ENCODE data around the gene MMP17.

MMP17 gene

DNA sequence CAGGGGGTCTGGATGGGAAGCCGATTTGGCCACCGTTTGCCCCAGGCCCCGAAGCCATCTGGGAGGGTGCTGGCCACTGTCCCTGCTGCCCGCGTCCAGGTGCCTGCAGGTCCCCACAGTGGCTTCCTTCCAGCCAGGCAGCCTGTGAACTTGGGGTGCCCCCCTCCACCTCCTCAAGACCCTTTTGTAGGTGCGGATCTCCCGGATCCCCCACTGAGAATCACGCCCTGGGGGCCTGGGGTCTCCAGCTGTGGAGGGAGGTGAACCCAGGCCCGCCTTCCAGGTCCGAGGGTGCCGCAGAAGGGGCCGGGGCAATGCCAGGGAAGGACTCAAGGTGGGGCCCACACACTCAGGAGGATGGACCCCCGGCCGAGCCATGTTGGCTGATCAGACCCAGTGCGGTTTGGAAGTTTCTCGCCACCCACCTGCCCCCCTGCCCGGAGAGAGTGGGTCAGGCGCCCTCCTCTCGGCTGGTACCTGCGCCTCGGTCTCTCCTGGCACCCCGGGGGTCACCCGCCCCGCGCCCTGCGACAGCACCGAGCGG is 1.7 kb downstream of the MMP17 start:
- DNase-seq (ENCODE audit: low read depth in 2 of 3, low spot score in 1 of 3) = no peak

DNA sequence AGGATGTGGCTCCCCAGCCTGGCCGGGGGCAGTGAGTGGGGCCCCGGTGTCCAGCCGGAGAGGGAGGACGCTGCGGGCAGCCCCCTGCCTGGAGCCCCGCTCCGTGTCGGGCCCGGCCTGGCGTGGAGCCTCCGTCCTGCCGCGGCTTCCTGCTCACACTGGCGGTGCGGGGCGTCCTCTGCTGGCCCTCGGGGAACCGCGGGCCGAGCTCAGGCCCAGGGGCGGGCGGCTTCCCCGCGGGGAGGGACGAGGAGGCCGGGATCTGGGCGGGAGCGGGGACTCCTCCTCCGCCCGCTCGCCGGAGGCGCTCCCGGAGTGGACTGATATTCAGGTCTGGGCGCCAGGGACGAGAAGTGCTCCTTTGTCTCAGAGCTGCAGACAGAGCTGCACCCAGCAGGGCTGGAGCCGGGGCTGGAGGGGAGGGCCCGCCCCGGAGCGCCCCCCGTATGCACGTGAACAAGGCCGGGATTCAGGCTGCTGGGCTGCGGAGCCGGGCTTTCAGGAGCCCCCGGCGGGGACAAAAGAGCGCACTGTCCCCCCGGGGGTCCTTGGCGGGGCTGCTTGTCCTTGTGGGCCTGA is 2.2 kb downstream of the MMP17 start:
- peak in 1 of 3 donors; percentile 7 for DNase-seq (ENCODE audit: low read depth in 2 of 3, low spot score in 1 of 3)

DNA sequence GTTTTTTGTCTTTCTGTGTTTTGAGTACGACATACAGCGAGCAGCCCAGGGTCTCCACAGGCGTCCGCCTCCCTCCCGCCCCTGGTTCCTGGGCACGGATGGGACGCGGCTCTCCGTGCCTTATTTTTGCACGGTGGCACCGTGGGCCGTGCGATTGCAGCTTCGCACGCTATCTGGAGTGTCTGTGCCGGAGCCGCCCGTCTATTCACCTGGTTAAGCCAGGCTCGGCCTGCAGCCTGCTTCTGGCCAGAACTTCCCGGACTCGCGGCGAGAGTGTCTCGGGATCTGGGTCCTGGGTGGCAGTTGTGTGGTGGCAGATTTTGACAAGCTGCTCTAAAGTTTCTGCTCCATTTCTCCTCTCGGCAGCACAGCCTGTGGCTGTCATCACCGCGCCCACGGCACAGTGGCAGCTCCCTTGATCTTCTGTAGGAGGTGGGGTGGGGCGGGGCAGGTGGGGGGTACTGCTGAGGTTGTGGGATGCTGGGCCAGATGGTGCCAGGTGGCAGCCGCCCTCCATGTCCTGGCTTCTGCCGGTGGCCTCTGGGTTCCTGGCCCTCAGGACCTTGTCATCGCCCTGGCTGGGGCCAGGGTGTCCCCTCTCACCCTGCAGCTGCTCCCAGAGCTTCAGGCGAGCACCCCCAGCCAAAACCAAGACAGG is 2.9 kb downstream of the MMP17 start:
- DNase-seq (ENCODE audit: low read depth in 2 of 3, low spot score in 1 of 3) = peak in 1 of 3 donors; percentile 7

DNA sequence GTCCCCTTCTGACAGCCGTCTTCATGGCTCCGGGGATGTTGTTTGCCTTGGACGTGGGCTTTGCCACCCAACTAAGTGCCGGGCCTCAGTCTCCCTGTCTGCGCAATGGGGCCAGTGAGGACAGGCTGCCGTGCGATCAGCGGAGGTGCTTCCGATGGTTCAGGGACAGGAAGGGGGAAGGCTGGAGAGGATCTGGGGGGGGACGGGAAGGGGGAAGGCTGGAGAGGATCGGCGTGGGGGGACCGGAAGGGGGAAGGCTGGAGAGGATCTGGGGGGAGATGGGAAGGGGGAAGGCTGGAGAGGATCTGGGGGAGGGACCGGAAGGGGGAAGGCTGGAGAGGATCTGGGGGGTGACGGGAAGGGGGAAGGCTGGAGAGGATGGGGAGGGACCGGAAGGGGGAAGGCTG is 3.4 kb downstream of the MMP17 start:
- DNase-seq (ENCODE audit: low read depth in 2 of 3, low spot score in 1 of 3) = no peak

DNA sequence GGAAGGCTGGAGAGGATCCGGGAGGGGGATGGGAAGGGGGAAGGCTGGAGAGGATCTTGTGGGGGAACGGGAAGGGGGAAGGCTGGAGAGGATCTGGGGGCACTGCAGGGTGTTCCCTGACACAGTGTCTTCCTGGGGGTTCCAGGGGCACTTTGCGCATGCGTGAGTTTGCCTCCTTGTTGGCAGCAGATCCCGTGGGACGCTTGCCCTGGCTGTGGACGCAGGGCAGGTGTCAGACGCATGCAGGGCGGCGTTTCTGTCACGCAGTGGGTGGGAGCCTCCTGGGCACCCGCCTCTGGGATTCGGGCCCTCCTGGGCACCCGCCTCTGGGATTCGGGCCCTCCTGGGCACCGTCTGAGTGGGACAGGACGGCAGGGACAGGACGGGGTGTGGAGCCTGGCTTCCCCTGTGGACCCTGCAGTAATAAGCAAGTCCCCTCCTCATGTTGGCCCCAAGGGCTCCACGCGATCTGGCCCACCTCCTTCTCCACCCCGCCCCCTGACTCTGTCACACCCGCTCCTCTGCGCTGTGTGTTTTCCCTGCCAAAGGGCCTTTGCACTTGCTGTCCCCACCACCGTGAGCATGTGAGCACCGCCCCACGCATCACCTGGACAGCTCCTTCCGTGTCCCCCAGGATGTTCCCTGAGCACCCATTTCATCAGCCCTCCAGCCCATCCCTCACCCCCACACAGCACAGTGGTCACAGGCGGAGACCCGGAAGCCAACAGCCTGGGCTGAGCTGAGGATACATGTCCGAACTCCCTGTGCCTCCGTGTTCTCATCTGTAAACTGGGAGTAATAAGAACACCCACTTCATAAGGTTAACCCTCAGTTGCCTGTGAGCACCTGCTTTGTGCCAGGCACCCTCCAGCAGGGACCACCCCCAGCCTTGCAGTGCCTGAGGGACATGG is 4.4 kb downstream of the MMP17 start:
- no peak for DNase-seq (ENCODE audit: low read depth in 2 of 3, low spot score in 1 of 3)

DNA sequence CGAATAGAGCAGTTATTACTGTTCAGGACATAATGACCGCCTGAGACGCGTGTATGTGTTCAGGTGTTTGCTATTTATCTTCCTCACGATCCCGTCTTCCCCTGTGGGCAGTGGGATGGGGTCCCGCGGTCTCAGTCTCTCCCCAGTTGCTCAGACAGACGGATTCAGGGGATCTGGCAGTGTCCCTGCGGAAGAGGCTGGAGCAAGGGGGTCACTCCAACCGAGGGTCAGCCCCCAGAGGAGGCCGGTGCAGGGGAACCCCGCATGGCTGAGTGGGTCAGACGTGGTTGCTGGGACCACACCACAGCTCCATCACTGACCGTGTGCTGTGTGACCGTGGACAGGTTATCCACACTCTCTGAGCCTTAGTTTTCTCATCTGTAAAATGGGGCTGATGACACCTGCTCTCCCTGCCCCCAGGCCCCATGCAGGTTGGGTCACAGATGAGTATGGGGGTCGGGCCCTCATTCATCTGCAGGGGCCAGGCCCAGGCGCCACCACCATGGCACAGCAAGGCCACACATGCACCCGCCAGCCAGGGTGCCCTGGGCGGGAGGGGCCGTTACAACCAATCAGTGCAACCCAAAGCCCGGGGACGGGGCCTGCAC is 5.2 kb downstream of the MMP17 start:
- no peak for DNase-seq (ENCODE audit: low read depth in 2 of 3, low spot score in 1 of 3)

DNA sequence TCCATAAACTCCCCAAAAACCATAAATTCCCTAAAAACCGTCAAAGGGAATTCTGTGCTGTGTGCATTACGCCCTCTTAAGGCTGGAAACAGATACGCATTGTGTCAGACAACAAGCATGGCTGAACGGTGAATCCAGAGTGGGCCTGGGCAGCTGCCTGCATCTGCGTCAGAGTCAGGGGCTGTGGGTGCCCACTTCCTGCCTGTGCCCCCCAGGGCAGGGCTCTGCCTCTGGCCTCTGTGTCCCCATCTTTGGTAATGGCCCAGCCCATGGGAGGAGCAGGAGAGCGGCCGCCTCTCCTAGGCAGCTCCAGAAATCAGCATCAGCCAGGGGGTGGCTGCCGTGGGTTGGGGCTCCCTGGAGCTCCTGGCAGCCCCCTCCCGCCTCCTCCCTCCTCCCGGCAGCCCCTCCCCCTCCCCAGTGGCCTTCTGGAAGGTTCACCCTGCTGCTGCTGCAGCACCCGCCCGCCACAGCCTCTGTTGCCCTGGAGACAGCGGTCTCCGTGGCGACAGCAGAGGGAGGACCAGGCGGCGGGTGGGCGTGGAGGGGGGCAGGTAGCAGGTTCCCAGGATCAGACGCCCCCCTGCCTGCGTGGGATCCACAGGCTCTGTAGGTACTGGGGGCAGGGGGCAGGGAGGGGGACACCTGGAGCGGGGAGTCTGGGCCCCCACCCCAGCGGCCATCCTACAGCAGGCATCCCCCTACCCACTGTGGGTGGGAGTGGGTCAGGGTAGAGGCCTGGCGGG is 5.9 kb downstream of the MMP17 start:
- DNase-seq (ENCODE audit: low read depth in 2 of 3, low spot score in 1 of 3) = no peak

DNA sequence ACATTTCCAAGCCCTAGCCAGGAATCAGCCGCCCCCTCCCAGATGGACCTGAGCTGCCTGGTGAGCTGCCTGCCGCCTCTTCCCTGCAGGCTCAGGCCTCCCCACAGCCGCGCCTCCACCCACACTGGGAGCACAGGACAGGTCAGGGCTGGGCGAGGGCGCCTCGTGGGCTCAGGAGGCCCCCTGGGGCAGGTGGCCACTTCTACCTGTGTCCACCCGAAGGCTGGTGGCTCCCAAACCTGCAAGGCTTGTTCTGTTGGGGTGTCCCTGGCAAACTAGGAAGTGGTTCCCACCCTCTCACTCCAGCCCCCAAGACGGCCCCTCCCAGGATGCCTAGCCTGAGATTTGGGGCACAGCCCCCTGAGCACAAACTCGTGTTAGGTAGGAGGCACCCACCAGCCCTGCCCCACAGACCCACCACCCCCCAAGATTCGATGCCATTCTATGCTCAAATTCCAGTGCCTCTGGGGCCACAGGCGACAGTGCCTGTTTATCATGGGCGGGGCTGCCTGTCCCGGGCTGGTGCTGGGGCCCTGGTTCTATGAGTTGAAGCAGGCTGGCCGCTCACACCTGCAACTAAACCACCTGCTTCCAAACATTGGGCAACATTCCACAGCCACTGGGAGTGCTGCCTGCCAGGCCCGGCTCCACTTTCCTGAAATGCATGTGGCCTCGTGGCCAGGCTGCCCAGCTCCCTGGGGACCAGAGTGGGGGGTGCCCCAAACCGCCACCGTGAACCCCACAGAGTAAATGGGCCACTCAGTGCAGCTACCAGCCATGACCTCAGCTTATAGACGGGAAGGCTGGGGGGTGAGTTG is 6.8 kb downstream of the MMP17 start:
- DNase-seq (ENCODE audit: low read depth in 2 of 3, low spot score in 1 of 3) = no peak

DNA sequence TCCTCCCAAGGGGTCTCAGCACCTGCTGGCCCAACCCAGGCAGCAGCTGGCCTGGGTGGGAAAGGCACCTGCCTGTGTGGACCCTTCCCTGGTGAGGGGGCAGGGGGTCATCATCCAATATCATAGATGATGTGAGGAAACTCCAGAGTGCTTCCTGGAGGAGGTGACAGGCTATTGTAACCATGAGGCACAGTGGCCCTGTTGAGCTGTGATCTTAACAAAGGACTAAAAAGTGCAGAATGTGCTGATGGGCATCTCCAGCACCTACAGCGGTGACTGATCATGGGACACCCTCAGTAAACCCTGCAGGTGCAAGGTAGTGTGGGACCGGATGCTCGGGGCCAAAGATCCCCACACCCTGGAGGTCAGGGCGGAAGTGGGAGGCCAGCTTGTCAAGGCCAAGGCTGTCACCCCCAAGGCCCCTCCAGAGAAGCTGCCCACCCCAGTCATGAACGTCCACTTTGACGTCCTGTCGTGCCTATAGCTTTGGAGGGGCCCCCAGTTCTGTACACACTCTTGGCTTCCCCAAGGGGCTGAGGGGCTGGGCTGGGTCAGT is 7.5 kb downstream of the MMP17 start:
- no peak for DNase-seq (ENCODE audit: low read depth in 2 of 3, low spot score in 1 of 3)

DNA sequence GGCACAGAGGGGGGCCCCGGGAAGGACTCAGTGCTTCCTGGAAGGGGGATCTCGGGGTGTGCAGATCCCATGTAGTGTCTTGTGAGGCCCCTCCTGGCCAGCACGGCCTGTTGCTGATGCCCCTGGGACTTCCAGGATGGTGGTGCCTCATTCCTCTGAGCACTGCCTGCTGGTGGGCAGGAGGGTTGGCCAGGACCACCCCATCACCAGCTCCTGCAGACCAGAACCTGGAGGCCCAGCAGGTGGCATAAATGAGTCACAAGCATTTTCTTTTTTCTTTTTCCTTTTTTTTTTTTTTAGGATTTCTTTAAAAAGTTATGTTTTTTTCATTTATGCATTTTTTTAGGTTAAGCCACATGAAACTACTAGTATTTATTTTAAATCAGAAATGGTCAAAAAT is 8.0 kb downstream of the MMP17 start:
- no peak for DNase-seq (ENCODE audit: low read depth in 2 of 3, low spot score in 1 of 3)

DNA sequence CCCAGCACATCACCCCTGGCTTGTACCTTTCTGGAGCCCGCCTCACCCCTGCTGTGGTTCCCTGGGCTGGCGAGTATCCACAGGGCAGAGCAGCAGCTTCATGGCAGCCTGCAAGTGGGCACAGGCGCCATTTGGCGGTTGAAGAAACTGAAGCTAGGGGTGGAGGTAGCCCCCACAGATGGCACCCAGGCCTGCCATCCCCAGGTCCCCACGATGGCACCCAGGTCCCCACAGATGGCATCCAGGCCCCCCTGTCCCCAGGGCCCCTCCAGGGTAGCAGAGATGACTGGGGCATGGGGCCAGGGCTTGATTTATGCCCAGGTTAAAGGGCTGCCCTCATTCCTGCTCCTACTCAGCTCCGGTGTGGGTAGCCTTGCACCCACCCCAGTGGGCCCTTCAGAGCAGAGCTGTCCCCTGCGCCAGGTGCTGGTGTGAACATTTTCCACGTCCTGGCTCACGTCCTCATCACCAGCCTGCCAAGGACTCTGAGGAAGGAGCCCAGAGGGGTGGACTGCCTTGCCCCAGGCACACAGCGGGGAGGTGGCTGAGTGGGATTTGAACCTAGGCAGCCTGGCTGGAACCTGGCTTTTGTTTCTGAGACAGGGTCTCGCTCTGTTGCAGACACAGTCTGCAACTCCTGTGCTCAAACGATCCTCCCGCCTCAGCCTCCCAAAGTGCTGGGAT is 8.7 kb downstream of the MMP17 start:
- no peak for DNase-seq (ENCODE audit: low read depth in 2 of 3, low spot score in 1 of 3)

DNA sequence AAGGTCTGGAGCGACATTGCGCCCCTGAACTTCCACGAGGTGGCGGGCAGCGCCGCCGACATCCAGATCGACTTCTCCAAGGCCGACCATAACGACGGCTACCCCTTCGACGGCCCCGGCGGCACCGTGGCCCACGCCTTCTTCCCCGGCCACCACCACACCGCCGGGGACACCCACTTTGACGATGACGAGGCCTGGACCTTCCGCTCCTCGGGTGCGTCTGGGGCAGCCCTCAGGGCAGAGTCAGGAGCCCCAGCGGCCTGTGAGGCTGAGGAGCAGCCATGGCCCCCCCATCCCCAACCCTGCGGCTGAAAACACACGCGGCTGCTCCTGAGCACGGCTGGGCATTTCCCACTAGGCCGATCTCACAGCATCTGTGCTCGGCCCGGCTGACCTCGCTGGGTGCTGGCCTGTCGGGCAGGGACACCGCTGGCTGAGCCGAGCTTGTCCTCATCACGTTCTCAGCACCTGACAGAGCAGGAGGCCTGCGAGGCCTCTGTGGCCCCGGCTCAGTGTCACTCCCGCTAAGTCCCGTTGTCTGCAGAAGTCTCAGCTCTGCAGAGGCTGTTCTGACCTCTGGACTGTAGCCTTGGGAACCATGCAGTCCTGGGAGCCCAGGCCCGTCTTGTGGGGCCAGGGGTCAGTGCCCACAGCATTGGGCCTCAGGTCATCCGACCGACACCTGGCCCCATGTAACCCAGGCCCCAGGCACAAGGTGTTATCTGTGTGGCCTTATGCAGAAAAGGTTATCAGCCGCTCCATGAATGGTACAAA is 12.6 kb downstream of the MMP17 start:
- DNase-seq (ENCODE audit: low read depth in 2 of 3, low spot score in 1 of 3) = no peak

DNA sequence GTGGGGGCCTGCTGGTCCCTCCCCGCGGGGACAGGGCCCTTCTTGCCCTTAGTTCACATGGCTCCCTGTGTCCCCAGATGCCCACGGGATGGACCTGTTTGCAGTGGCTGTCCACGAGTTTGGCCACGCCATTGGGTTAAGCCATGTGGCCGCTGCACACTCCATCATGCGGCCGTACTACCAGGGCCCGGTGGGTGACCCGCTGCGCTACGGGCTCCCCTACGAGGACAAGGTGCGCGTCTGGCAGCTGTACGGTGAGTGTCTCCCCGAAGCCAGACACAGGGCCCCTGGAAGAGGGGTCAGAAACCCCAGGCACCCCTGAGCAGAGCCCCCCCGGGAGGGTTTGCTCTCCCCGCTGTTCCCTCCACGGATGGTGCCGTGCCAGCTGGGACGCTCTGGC is 13.4 kb downstream of the MMP17 start:
- no peak for DNase-seq (ENCODE audit: low read depth in 2 of 3, low spot score in 1 of 3)

DNA sequence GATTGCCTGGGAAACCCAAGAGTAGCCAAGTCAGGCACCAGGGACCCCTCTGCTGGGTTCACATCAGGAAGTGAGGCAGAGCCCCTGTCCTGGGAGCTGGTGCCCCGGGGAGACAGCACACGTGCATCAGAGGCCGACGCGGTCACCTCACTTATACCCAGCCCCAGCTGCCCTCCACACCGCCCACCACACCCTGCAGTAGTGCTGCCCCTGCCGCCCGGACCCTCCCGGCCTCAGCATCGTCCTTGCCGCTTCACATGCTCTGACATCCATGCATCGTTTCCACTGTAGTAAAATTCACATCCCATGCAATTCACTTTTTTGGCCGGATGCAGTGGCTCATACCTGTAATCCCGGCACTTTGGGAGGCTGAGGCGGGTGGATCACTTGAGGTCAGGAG is 14.0 kb downstream of the MMP17 start:
- no peak for DNase-seq (ENCODE audit: low read depth in 2 of 3, low spot score in 1 of 3)

DNA sequence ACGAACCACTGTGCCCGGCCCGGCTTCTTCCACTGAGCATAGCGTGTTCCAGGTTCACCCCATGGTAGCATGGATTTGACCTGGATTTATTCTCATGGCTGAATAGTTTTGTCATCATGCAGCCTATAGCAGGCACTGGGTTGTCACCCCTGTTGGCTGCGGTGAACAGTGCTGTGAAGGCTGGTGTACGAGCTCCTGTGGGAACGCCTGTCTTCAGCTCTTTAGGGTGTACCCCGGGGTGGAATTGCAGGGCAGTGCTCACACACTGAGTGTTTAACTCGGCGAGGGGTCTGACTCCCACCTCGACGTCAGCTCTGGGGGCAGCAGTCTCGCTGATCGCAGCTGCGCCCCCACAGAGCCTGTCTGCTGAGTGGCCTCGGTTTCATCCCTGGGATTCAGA is 15.3 kb downstream of the MMP17 start:
- DNase-seq (ENCODE audit: low read depth in 2 of 3, low spot score in 1 of 3) = no peak

DNA sequence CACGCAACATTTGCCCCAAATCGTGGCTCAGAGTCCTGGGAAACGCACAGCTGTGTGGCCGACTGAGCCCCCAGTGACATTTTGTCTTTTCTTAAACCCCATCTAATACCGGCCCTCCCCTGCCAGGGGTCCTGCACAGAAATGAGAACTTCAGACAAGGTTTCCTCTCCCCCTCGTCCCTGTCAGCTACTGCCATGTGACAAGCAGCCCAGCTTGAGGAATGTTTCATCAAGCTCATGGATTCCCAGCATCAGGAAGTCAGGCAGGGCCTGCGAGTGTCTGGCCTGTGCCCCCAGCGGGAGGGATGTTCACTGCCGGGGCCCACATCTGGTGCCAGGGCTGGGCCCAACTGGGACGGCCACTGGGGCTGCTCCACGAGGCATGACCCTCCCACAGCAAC is 15.9 kb downstream of the MMP17 start:
- no peak for DNase-seq (ENCODE audit: low read depth in 2 of 3, low spot score in 1 of 3)

DNA sequence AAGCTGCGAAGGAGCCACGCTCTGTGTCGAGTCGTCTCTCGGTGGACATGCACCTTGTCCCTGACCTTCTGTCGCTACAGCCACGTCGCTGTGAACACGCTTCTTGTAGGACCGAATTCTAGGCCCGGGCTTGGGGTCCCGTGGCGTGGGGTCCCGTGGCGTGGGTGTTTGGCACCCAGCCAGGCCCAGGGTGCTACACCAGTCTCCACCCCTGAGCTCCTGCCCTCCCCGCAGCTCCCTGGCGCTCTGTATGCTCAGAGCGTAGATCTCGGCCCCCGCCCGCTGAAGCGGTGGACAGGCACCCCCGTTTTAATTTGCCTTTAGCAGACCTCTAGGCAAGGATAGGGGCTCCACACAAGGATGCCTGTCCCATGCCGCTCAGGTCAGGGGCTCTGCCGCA is 16.5 kb downstream of the MMP17 start:
- DNase-seq (ENCODE audit: low read depth in 2 of 3, low spot score in 1 of 3) = no peak

DNA sequence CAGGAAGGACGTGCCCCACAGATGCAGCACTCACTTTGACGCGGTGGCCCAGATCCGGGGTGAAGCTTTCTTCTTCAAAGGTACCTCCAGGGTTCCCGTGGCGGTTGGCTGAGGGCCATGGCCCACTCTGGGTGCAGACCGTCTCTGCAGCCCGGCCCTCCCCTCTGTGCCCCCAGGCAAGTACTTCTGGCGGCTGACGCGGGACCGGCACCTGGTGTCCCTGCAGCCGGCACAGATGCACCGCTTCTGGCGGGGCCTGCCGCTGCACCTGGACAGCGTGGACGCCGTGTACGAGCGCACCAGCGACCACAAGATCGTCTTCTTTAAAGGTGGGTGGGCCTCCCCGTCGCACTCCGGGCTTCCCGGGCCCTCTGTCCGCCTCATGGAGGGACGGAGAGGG is 16.9 kb downstream of the MMP17 start:
- no peak for DNase-seq (ENCODE audit: low read depth in 2 of 3, low spot score in 1 of 3)
